Small intestine (tissue), 7 donors: ENCODE results near the gene SH3RF3. TPM values are rescaled to one million over a fixed set of nuclear protein-coding genes. Genes with fewer than 3 reads are reported as not detected.
A peak's percentile ranks its signal among the peaks of the same experiment; 100 is the strongest.

Experiments used
- DNase-seq, 2 donors: peaks; one replicate each; pipeline versions ENCODE4 v3.0.0 to v3.0.0-alpha.2; 2013
- FAIRE-seq: peaks from 2 replicates; lab custom pipeline; 2012; peaks lifted over from hg19 to GRCh38; lab: Jason Lieb, UNC
- H3K27ac ChIP-seq, 3 donors: one replicate each; pipeline ENCODE4 v1.5.1; 2013; ENCODE audit warnings: low read length in 2 of 3, mild to moderate bottlenecking in 2 of 3, control low read depth in 1 of 3, inconsistent platforms in 1 of 3, low read depth in 1 of 3, moderate library complexity in 1 of 3
- H3K27me3 ChIP-seq, 3 donors: one replicate each; pipeline ENCODE4 v1.6.1; 2013; ENCODE audit warnings: low read length in 3 of 3, inconsistent platforms in 1 of 3; ENCODE audit not compliant: control insufficient read depth in 3 of 3, insufficient read depth in 3 of 3
- H3K36me3 ChIP-seq, 3 donors: one replicate each; pipeline ENCODE4 v1.6.1; 2013; ENCODE audit warnings: low read length in 3 of 3, inconsistent platforms in 1 of 3, low read depth in 1 of 3, mild to moderate bottlenecking in 1 of 3, moderate library complexity in 1 of 3; ENCODE audit not compliant: control insufficient read depth in 3 of 3, insufficient read depth in 2 of 3
- H3K4me1 ChIP-seq, 3 donors: one replicate each; pipeline ENCODE4 v1.6.1; 2013; ENCODE audit warnings: low read length in 2 of 3, inconsistent platforms in 1 of 3, low read depth in 1 of 3, mild to moderate bottlenecking in 1 of 3, moderate library complexity in 1 of 3; ENCODE audit not compliant: control insufficient read depth in 3 of 3, insufficient read depth in 2 of 3
- H3K4me3 ChIP-seq, 3 donors: one replicate each; pipeline ENCODE4 v1.5.1; 2013; ENCODE audit warnings: low read length in 3 of 3, control low read depth in 1 of 3, inconsistent platforms in 1 of 3, low read depth in 1 of 3, mild to moderate bottlenecking in 1 of 3, moderate library complexity in 1 of 3
- H3K9me3 ChIP-seq, 2 donors: one replicate each; pipeline ENCODE4 v1.6.1; 2013; ENCODE audit warnings: low read depth in 1 of 2, low read length in 1 of 2; ENCODE audit not compliant: control insufficient read depth in 2 of 2, insufficient read depth in 1 of 2
- WGBS, 3 donors: extraction: QIAGEN DNeasy Blood & Tissue Kit; methylation state at CpG; one replicate each; pipeline ENCODE4 v1.1.7; 2013; 5-methylcytosine and 5-hydroxymethylcytosine counted together
- polyA plus RNA-seq, 4 donors: library from polyadenylated mRNA; stranded (reverse) in 3 of 4; unstranded in 1 of 4; fragments of 200-250 nt in 3 of 4; fragments of 120-200 nt in 1 of 4; gene quantifications; one replicate each; pipeline versions ENCODE4 v1.2.1 to v1.2.3, GENCODE V29; 2013
- donor health status: healthy with polysubstance abuse.
- donor health status: control.
- donor health status: control.
- donor health status: Bipolar disorder and iron deficiency.
- donor health status: healthy.

Gene SH3RF3
- polyA plus RNA-seq, 4 donors: 0.22 to 3.9 (median 1.2) TPM

DNA sequence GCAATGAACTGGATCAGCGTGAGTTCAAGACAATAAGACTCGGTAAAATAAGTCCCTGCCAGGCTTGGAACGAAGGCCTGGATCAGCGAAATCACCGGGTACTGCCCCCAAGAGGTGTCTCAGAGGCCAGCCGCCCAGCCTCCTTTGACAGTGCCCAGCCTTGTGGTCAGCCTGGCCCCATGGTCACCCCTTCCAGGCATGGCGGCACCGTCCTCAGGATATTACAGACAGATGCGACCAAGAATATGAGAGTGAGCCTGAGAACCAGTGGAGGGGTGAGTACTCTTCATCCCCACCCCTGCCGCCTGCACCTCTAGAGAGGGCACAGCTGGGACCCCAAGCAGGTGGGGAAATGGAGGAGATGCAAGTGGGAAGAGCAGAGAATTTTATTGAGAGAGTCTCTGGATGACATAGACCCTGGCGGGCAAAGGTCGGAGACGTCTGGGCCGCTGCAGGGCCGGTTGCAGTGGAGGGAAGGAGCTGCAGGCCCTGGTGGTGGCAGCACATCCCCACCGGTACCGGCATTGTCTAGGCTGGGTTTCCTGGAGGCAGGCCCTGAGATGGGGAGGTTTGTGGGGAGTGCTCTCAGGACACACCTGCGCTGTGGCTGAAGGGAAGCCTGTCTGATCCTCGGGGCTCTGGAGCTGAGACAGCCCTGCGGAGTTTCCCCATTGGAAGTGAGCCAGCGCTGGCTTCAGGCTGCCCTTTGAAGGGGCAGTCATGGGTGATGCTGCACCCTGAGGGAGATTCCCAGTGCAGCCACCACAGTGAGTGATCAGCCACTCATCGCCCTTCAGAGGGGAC lies 294.8 kb downstream of the SH3RF3 start:
- FAIRE-seq (no peak), DNase-seq (peak; percentile 49 to 56)
- Histone ChIP-seq H3K9me3 (no peaks in the 10 kb centered on the region), H3K4me1 (no peaks in the 10 kb centered on the region), H3K27me3 (peaks cover 0 to 2% (median 0%) of the 10 kb centered on the region in 3 donors), H3K4me3 (no peak overlapping the region), H3K27ac (no peak overlapping the region), H3K36me3 (no peaks in the 10 kb centered on the region)
- WGBS, 3 donors: 50 to 79% (median 67%) methylated on average over 22 of the region's 22 CpGs

DNA sequence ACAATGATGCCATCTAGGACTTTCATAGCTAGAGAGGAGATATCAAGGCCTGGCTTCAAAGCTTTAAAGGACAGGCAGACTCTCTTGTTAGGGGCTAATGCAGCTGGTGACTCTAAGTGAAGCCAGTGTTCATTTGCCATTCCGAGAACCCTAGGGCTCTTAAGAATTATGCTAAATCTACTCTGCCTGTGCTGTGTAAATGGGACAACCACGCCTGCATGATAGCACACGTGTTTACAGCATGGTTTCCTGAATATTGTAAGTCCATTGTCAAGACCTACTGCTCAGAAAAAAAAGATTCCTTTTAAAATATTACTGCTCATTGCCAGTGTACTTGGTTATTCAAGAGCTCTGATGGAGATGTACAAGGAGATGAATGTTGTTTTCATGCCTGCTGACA lies 296.4 kb downstream of the SH3RF3 start:
- Histone ChIP-seq H3K9me3 (no peaks in the 10 kb centered on the region), H3K27me3 (no peaks in the 10 kb centered on the region), H3K4me3 (no peak overlapping the region), H3K27ac (no peak overlapping the region), H3K36me3 (no peaks in the 10 kb centered on the region), H3K4me1 (no peaks in the 10 kb centered on the region)
- 81 to 88% (median 83%) methylated on average over 3 of the region's 3 CpGs for WGBS, 3 donors
- DNase-seq (no peak), FAIRE-seq (no peak)

DNA sequence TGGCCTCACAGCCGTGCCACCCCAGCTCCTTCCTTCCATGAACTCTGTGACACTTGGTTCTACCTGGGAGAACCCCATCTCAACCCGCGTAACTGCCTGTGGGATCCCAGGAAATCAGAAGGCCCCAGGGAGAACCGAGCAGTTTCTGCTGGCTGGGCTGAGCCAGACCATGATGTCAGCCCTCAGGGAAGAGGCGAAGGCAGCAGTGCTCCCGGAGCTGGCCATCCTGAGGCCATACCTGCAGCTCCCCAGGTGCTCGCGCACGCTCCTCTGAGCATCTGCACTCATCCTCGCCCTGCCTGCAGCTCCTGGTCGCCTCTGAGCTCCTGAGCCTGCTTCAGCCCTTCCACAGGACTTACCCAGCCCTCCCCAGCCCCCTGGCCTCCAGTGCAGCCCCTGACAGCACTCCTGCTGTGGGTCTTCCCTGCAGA lies 298.7 kb downstream of the SH3RF3 start:
- WGBS, 3 donors: 82 to 89% (median 89%) methylated on average over 11 of the region's 11 CpGs
- Histone ChIP-seq H3K27me3 (no peaks in the 10 kb centered on the region), H3K9me3 (no peaks in the 10 kb centered on the region), H3K27ac (no peak overlapping the region), H3K4me1 (no peaks in the 10 kb centered on the region), H3K4me3 (no peak overlapping the region), H3K36me3 (no peaks in the 10 kb centered on the region)
- FAIRE-seq (no peak), DNase-seq (no peak)

DNA sequence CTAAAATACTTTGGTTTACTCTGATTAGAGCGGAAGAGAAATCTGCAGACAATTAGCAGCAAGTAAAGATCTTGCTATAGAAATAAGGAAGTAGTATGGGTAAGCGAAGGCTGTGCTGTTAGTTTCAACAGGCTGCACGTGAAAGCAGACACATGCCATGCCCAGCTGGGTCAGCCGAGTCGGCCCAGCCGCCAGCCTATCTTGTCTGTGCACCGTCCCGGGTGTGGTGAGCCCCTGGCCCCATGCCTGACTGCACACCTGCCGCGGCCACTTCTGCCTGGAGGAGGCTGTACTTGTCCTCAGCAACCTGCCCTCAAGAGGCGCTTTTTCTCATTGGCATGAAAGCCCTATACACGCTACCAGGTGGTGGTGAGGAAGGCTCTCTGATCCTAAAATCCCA lies 299.3 kb downstream of the SH3RF3 start:
- FAIRE-seq: no peak
- Histone ChIP-seq H3K4me1 (no peaks in the 10 kb centered on the region), H3K27ac (no peak overlapping the region), H3K9me3 (no peaks in the 10 kb centered on the region), H3K36me3 (no peaks in the 10 kb centered on the region), H3K4me3 (no peak overlapping the region), H3K27me3 (no peaks in the 10 kb centered on the region)
- WGBS, 3 donors: 59 to 83% (median 67%) methylated on average over 12 of the region's 12 CpGs
- no peak for DNase-seq

DNA sequence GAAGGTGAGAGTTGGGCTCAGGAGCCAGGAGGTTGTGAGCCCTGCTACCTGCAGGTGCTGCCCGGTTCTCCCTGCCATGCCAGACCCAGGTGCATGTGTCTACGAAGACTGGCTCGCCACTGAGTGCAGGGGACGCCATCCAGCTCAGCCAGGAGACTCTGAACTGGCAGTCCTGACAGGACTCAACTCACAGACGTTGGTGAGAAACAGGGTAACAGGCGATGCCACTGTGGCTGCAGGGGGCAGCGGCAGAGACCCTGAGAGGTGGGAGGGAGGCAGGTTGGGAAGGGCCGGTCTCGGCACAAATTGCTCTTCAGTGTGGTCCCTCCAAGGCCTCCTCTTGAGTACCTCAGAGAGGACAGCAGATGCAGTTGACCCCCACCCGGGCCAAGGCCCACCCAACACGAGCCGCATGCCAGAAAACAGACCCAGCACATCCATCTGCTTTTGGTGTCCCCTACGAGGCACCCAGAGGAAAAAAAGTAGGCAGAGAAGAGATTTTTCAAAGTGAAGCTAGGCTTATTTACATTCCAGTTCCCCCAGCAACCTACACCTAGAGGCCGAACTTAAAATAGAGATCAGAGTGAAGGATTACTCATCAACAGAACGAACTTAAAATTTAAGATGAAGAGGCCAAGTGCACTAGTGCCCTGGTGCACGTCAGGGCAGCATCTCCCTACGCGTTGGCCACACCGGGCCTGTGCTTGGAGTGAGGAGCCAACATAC lies 300.0 kb downstream of the SH3RF3 start:
- H3K36me3 ChIP-seq: no peaks in the 10 kb centered on the region
- DNase-seq (no peak), FAIRE-seq (no peak)
- WGBS, 3 donors: 88 to 90% (median 90%) methylated on average over 19 of the region's 19 CpGs
- H3K9me3 ChIP-seq: no peaks in the 10 kb centered on the region
- no peak overlapping the region for H3K4me3 ChIP-seq
- no peaks in the 10 kb centered on the region for H3K4me1 ChIP-seq
- H3K27me3 ChIP-seq: no peaks in the 10 kb centered on the region
- no peak overlapping the region for H3K27ac ChIP-seq

DNA sequence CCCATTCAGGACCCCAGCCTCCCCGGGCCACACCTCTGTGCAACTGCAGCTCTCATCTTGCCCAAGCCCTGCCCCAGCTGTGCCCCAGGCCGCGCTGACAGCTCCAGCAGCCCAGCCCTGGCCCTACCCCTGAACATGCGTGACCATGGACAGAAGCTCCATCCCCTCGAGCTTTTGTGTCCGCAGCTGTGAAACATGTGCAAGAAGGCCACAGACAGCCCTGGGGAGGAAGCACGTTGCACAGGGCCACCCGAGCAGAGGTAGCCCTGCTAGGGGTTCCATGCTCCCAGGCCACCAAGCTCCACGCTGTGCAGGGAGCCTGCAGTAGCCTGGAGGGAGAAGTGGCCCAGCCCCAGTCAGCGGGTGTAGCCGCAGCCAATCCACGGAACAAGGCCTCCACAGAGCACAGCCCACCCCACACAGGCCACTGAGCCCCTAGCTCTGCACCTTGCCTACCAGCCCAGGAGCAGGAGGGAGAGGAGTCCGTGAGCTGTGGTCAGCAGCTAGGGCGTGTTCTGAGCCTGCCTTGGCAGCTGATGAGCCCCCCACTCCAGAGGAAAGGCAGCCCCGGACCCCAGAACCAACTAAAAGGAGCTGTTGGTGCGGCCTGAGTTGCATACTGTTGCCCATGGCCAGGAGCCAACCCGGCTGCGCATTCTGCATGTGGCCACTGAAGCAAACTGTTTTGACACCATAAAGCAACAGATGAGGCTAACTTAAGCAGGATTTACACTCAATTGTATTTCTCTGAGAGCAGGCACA lies 300.7 kb downstream of the SH3RF3 start:
- DNase-seq: no peak

DNA sequence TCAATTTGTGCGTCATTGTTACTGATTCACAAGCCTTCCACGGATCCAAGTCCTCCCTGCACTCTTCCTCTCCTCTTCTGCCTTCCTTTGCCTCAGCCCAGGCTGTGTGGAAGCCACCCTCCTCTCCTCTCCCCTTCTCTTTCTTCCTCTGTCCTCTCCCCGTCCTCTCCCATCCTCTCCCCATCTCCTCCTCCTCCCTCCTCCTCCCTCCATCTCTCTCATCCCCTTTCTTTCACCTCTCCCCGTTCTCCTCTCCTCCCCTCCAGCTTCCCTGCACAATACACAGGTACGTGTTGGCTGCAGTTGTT lies 301.3 kb downstream of the SH3RF3 start:
- Histone ChIP-seq H3K27ac (no peak overlapping the region), H3K36me3 (no peaks in the 10 kb centered on the region), H3K4me1 (no peaks in the 10 kb centered on the region), H3K9me3 (no peaks in the 10 kb centered on the region), H3K4me3 (no peak overlapping the region), H3K27me3 (no peaks in the 10 kb centered on the region)
- no peak for FAIRE-seq
- no peak for DNase-seq
- WGBS, 3 donors: 67 to 79% (median 68%) methylated on average over 5 of the region's 5 CpGs

More for the DNA sequence above, 300.7 kb downstream of the SH3RF3 start:
- no peaks in the 10 kb centered on the region for H3K4me1 ChIP-seq
- no peaks in the 10 kb centered on the region for H3K9me3 ChIP-seq
- 83 to 88% (median 86%) methylated on average over 18 of the region's 18 CpGs for WGBS, 3 donors
- no peak for FAIRE-seq
- no peak overlapping the region for H3K4me3 ChIP-seq
- no peaks in the 10 kb centered on the region for H3K27me3 ChIP-seq
- H3K36me3 ChIP-seq: no peaks in the 10 kb centered on the region
- no peak overlapping the region for H3K27ac ChIP-seq

DNA sequence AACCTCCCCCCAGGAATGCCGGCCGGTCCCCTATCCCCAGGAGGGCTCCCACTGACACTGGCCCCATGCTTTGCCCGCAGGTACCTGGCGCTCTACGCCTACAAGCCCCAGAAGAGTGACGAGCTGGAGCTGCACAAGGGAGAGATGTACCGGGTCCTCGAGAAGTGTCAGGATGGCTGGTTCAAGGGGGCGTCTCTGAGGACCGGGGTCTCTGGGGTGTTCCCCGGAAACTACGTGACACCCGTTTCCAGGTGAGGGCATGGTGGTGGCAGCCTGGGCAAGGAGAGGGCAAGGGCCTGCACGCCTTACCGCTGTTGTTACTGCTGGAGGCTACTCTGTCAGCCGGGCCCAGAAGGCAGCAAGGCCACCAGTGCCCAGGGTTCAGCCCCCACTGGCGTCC lies 303.4 kb downstream of the SH3RF3 start:
- H3K9me3 ChIP-seq: no peaks in the 10 kb centered on the region
- 87 to 93% (median 91%) methylated on average over 17 of the region's 17 CpGs for WGBS, 3 donors
- FAIRE-seq: no peak

More for the DNA sequence above, 303.4 kb downstream of the SH3RF3 start:
- Histone ChIP-seq H3K4me1 (no peaks in the 10 kb centered on the region), H3K36me3 (no peaks in the 10 kb centered on the region), H3K4me3 (no peak overlapping the region), H3K27me3 (no peaks in the 10 kb centered on the region), H3K27ac (no peak overlapping the region)
- DNase-seq: no peak
